ENCODE data around the gene CLDN22. TPM values are rescaled to one million over a fixed set of nuclear protein-coding genes. Genes with fewer than 3 reads are reported as not detected.

Gene CLDN22
- total and polyA plus RNA-seq, 10 of the 15 experiments (the other 5 are each of a cell fraction or from before 2014, with no cell fraction given): not detected

DNA sequence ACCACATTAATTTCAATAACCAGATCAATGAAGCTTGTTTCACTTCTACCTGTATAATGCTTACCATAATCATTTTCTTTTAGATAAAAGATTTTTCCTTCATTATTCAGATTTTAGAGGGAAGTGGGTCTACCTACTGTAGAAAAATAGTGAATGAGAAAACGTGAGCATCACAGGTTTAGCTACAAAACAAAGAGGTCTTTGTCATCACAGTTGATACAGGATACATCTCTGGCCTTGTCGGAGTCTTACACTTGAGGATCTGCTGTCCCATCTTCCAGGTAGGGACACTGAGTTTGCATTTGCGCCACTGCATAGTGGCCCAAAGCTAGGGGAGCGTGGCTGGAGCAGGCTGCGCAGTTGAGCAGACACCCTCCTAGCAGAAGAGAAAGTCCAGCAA, 1.4 kb upstream of the CLDN22 start:
- CTCF ChIA-PET: no interaction called here
- DNase-seq (ENCODE audit: low read depth, low spot score): no peak
- no peak overlapping the region for H3K9ac ChIP-seq (ENCODE audit: control insufficient read depth, insufficient read depth, low read length)
- no peak for FAIRE-seq
- POLR2A ChIA-PET: no interaction called here
- SMC1A ChIA-PET (ENCODE audit: uncharacterized antibody, unreplicated experiment): interaction anchor here (0.5 to 0.8 kb wide), 2 partner anchors 34 to 130 kb away, joined by 3 to 4 read pairs; no protein-coding TSS in a partner anchor
- H3K9me3 ChIP-seq (replicated peaks; ENCODE audit: control insufficient read depth, insufficient read depth, low read length): no peaks in the 10 kb centered on the region; the same call in 2 of the 3 replicates
- H3K79me2 ChIP-seq (ENCODE audit: control insufficient read depth, insufficient read depth, low read length): no peaks in the 10 kb centered on the region
- H4K20me1 ChIP-seq (ENCODE audit: control insufficient read depth, insufficient read depth): no peaks in the 10 kb centered on the region
- WGBS (ENCODE audit: insufficient coverage, insufficient replicate concordance, low lambda C conversion rate, missing lambda C conversion rate): 43% methylated on average over 5 of the region's 5 CpGs
- intact Hi-C loops (cut with micrococcal nuclease; ENCODE audit: unreplicated experiment) (no loop called here), in situ Hi-C loops (cut with MboI) (no loop called here)
- ATAC-seq: no peak
- TF ChIP-seq ATF7 (IDR thresholded peaks at IDR 0.05; ENCODE audit: low read depth) (no peak), JUNB (IDR thresholded peaks at IDR 0.05) (no peak), ATF2 (IDR thresholded peaks at IDR 0.05; ENCODE audit: low read length) (no peak), RELA (IDR thresholded peaks at IDR 0.05; ENCODE audit: borderline replicate concordance, partially characterized antibody) (no peak), E4F1 (IDR thresholded peaks at IDR 0.05; ENCODE audit: borderline replicate concordance, partially characterized antibody) (no peak), FOXM1 (IDR thresholded peaks at IDR 0.05; ENCODE audit: low read depth, low read length) (no peak), HDAC6 (IDR thresholded peaks at IDR 0.05; ENCODE audit: unreplicated experiment) (no peak), MEF2A (IDR thresholded peaks at IDR 0.05; ENCODE audit: insufficient read depth, low read depth, low read length) (no peak), ETV6 (conservative IDR thresholded peaks at IDR 0.05 in 1 of 2, IDR thresholded peaks at IDR 0.05 in 1 of 2; ENCODE audit: borderline replicate concordance in 1 of 2, low read depth in 1 of 2) (no peak), MTA3 (IDR thresholded peaks at IDR 0.05; ENCODE audit: borderline replicate concordance, low read length) (no peak), BHLHE40 (IDR thresholded peaks at IDR 0.05; ENCODE audit: borderline replicate concordance in 1 of 2, low read depth in 2 of 2, low read length in 1 of 2) (no peak)
- TF ChIP-seq, protein P1, sequence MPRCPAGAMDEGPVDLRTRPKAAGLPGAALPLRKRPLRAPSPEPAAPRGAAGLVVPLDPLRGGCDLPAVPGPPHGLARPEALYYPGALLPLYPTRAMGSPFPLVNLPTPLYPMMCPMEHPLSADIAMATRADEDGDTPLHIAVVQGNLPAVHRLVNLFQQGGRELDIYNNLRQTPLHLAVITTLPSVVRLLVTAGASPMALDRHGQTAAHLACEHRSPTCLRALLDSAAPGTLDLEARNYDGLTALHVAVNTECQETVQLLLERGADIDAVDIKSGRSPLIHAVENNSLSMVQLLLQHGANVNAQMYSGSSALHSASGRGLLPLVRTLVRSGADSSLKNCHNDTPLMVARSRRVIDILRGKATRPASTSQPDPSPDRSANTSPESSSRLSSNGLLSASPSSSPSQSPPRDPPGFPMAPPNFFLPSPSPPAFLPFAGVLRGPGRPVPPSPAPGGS (IDR thresholded peaks at IDR 0.05; ENCODE audit: borderline replicate concordance, insufficient read depth, low read depth, low read length, poor library complexity, severe bottlenecking): no peak
- TF ChIP-seq, protein P2, sequence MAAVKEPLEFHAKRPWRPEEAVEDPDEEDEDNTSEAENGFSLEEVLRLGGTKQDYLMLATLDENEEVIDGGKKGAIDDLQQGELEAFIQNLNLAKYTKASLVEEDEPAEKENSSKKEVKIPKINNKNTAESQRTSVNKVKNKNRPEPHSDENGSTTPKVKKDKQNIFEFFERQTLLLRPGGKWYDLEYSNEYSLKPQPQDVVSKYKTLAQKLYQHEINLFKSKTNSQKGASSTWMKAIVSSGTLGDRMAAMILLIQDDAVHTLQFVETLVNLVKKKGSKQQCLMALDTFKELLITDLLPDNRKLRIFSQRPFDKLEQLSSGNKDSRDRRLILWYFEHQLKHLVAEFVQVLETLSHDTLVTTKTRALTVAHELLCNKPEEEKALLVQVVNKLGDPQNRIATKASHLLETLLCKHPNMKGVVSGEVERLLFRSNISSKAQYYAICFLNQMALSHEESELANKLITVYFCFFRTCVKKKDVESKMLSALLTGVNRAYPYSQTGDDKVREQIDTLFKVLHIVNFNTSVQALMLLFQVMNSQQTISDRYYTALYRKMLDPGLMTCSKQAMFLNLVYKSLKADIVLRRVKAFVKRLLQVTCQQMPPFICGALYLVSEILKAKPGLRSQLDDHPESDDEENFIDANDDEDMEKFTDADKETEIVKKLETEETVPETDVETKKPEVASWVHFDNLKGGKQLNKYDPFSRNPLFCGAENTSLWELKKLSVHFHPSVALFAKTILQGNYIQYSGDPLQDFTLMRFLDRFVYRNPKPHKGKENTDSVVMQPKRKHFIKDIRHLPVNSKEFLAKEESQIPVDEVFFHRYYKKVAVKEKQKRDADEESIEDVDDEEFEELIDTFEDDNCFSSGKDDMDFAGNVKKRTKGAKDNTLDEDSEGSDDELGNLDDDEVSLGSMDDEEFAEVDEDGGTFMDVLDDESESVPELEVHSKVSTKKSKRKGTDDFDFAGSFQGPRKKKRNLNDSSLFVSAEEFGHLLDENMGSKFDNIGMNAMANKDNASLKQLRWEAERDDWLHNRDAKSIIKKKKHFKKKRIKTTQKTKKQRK (IDR thresholded peaks at IDR 0.05; ENCODE audit: low read depth, low read length): no peak
- H3K27ac ChIP-seq (ENCODE audit: control insufficient read depth, insufficient read depth): no peak overlapping the region
- no peak overlapping the region for H3K4me3 ChIP-seq
- RAD21 ChIA-PET (ENCODE audit: unreplicated experiment): no interaction called here
- no peaks in the 10 kb centered on the region for H3K4me1 ChIP-seq (ENCODE audit: control insufficient read depth, insufficient read depth, low read length)
- no peaks in the 10 kb centered on the region for H3K36me3 ChIP-seq (ENCODE audit: control insufficient read depth in 2 of 2, insufficient read depth in 2 of 2, low read length in 1 of 2)
- no TSS peak for BruUV-seq (replicated peaks)
- H2AFZ ChIP-seq (ENCODE audit: control insufficient read depth, low read depth, low read length): no peak overlapping the region
- no peaks in the 10 kb centered on the region; a peak in 1 of 4 replicates for H3K27me3 ChIP-seq (replicated peaks in 1 of 2; ENCODE audit: control insufficient read depth in 2 of 2, insufficient read depth in 2 of 2, low read length in 1 of 2)
- no peak overlapping the region for H3K4me2 ChIP-seq (ENCODE audit: control insufficient read depth, insufficient read depth)

Measured in GM12878 (cell line).